Midbrain (tissue), 1 donor: Measurements from ENCODE around the gene UBAC2.
A peak's percentile ranks its signal among the peaks of the same experiment; 100 is the strongest.

Experiments
- DNase-seq: peaks from one replicate; lab custom pipeline; 2025; lab: John Stamatoyannopoulos, UW

Gene UBAC2

GRCh38 chr13:99296398-99296797 lies 95.7 kb downstream of the UBAC2 start:
- DNase-seq: no peak

DNA sequence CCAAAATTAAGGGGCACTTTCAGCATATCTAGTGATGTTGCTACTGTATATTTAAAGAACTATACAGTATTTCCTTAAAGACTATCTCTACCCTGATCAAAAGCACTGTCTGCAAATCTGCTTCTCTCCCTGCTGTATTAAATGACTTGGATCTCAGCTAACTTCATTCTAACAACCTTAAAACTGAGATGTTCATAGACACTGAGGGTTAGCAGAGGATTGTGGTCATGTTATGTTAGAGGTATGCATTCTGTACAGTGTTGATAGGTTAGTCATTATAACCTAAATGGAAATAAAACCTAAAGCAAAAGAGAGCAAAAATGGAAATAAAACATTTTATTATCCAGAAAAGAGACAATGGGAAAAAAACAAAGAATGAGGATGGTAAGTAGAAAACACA lies 96.7 kb downstream of the UBAC2 start:
- DNase-seq: no peak

DNA sequence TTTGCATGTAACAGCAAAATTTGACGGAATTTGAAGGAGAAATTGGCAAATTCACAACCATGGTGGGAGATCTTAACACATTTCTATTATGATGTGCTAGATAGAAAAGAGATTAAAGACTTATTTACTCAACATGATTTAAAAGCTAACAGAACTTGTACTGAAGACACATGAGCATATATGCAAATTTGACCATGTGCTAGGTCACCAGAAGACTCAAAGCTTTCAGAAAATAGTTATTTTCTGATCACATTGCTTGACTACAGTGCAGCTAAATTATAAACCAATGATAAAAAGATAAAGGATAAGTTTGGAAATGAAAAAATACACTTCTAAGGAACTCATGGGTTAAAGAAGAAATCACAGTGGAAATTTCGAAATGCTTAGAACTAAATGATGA lies 97.4 kb downstream of the UBAC2 start:
- no peak for DNase-seq

DNA sequence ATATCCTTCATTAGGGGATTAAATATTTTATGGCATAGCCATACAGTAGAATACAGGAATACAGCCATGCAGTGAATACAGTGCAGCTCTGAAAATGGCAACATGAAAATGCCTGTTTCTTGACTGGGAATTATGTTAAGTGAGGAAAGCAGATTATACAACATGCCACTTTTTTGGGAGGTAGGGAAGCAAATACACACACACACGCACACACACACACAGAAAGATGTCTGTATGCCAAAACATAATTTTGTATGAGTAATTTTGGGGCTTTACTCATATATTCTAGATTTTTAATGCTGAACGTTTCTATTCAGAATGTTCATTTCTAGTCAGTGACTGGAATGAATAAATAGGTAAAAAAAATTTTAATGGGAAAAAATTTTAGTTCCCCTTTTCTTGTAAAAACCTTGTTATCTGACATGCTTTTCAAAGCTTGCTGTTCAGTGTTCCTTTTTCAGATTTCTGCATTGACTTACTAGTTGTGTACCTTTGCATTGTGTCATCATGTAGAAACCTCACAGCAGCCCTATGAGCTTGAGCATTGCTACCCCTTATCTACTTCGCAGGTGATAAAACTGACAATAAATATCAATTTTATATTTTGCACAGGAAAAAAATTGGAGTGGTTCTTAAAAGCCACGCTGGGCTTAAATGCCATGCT lies 98.7 kb downstream of the UBAC2 start:
- DNase-seq: no peak

- DNase-seq: no peak
Measured at GRCh38 chr13:99299920-99300341, 99.3 kb downstream of the UBAC2 start.

- no peak for DNase-seq
Measured at GRCh38 chr13:99301056-99301838, 100.6 kb downstream of the UBAC2 start.

DNA sequence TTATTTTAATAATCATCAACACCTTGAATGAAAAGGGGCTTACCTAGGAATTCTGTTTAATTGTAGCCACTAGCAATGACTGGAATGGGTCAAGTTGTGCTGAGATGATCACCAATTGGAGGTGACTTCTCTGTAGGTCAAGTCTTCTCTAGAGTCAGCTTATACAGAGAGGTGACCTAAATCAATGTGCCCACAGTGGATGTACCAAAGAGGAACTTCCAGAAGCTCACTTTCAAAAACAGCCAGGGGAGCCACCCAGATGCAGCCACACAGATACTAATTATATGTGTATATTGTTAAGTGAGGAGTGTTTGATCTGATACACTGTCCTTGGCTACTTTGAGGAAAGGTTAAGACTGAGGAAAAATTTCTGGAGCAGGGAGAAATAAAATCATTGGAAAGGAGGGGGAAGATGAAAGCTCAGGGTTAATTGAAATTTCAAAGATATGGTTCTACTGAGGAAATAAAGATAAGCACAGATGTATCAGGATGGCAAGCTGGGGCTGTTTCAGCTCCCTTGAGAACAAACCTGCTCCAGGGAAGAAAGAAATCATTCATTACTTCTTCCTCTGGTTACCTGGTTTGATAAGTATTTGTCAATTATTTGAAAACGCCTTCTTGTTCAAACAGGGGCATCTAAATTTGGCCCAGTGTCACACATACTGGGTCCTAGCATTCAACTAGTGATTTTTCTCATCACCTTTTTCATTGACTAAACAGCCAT lies 101.4 kb downstream of the UBAC2 start:
- no peak for DNase-seq

DNA sequence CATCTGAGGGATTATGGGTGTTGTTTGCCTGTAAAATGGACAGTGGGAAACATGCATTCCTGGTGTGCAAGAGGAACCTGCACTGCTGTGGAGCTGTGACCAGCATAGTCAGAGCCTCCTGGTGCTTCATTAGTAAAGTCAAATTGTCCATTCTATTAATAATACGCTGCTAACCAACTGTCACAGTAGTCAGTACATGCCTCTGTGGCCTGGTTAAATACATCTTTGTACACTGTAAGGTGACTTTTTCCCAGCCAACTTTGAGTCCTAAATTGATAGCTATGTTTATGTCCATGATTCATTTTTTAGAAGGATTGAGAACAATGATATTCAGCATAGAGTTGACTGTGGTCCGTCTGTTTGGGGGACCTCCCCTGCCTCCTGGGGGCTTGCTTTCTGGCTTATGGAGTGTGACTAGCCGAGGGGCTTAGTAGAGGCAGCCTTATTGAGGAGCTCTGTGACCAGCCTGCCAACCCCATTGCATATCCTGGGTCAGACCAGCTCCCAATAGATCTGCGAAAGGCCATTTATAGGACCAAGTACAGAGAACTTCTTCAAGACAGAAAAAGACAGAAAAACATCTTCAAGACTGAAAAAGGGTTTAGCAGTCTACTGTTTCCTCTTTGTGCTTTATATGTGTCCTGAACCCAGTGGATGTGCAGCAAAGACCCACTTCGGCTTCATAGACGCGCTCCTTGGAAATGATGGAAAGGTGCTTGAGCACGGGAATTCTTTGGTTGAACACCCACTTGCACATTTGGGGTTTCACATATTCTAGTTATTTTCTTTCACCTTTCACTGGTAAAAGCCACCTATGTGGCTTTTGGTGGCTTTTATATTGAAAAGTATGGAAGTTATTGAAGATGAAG lies 102.2 kb downstream of the UBAC2 start:
- DNase-seq: no peak

GRCh38 chr13:99303863-99304521 lies 103.3 kb downstream of the UBAC2 start:
- peak; percentile 26 for DNase-seq

DNA sequence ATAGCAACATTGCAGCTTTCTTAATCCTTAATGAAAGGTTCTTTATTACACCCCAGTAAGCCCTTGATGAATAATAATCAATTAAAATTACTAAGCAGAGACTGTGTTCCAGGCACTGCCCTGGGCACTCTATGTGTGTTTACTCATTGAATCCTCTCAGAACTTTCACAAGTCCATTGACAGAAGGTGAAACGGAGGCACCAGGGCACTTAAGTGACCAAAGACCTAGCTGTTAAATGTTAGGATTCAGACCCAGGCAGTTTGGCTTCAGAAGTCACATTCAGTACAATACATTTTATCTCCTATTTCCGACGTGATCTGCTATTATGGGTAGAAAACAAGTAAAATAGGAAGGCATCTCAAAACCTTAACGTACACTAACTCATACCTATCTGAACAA lies 103.9 kb downstream of the UBAC2 start:
- no peak for DNase-seq

DNA sequence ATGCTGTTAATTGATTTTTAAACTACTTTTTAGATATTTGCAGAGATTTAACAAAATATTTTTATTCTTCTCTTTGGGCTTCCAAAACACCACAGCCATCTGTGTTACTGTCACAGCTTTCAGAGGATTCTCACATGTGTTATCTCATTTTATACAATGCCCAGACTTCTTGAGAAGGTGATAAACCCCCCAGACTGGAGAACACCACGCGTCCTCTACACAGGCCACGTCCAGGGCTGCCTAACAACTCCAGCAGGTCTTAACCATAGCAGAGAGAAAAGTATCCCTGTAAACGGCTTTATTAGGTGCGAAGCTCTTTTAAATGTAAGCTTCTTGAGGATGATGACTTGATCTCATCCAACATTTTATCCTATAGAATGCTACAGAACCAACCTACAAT lies 104.5 kb downstream of the UBAC2 start:
- no peak for DNase-seq

- no peak for DNase-seq
Measured at GRCh38 chr13:99305566-99305965, 104.9 kb downstream of the UBAC2 start.

GRCh38 chr13:99307247-99307646 lies 106.6 kb downstream of the UBAC2 start, which contains the start of gene GPR183:
Gene GPR183 (minus strand): TSS chr13:99307399. CDS start chr13:99296145, 11,254 bp downstream.
- peak; percentile 16 for DNase-seq

DNA sequence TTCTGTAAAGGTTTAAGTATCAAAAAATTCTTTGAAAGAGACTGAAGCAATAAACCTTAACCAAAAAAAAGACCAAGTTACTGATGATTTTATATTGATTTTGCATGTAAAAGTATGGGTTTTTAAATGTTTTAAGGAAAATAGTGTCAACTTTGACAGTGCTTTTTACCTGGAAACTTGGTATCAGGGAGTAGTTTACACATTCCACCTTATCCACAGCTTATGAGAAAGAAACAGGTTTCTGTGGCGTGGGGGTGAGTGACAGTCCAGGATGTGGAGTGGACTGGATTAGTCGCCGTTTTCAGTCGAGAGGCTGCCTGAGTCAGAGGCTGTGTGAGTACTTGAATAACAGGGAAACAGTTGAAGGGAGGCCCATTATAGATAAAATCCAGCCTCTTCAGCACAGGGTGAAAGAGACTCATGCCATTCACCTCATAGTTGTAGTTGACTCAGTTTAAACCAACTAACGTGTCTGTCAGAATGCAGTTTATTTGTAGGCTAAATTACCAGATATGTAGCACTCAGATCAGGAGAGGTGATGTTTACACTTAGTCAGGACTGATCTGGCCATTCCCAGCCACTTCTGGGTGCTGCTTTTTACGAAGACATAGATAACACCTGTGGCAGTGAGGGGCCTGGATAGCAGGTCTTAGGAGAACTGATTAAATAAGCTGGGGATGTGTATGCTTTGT lies 107.1 kb downstream of the UBAC2 start:
- DNase-seq: no peak

DNA sequence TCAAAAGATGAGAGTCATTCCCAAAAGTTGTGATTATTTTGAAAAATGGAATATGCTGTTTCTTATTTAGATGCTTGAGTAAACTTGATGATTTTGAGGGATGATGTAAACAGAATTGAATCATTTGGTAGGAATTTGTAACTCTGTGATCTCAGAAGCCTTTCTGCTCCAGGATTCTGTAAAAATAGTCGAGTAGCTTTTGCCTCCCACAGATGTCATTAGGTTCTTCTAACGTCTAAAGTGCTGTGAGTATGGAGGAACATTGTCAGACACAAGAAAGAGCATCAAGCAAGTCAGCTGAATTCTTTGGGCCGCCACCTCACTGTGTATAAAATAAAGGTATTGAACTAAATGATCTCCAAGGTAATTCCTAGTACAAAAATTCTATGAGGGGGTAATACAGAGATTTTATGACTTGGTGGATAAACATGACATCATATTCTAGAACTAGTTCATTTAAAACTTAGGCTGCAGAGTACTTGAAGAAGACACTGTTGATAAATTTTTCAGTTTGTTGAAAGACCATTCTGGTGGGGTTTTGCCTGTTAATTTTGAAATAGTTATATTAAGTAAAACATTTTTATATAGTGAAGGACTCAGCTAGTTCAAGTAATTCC lies 107.9 kb downstream of the UBAC2 start:
- no peak for DNase-seq

- no peak for DNase-seq
Measured at GRCh38 chr13:99310382-99311031, 109.9 kb downstream of the UBAC2 start.

GRCh38 chr13:99311137-99311536 lies 110.5 kb downstream of the UBAC2 start:
- DNase-seq: no peak

GRCh38 chr13:99311748-99312492 lies 111.3 kb downstream of the UBAC2 start:
- DNase-seq: no peak

DNA sequence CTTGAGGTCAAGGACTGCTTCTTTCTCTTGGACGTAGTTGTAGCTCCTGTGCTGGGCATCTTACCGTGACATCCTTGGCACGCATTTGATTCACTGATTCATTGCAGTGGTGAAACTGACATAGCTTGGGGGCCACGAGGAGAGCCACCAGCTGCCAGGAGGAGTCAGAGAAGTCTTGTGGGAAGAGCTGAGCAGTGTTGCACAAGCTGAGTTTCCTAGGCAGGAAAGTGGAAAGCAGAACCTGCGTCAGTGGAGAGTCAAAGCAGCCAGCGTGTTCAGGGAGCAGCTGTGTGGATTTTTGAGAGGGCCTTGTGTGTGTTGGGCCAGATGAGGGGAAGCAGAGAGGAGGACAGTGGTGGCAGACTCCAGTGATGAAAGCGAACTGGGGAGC lies 111.8 kb downstream of the UBAC2 start:
- peak; percentile 51 for DNase-seq
